Kidney (tissue), 14 donors: ENCODE data around the gene EAF1. TPM values are rescaled to one million over a fixed set of nuclear protein-coding genes. Genes with fewer than 3 reads are reported as not detected.
"Not testable (repeated sequence)": the region's sequence is repeated elsewhere in the genome, so short reads cannot be mapped to it uniquely, and the experiment has no call there.

Experiments
- DNase-seq, 5 donors: peaks; one replicate each; pipeline ENCODE4 v3.0.0-alpha.2; 2013 to 2020
- FAIRE-seq: peaks from 2 replicates; lab custom pipeline; 2012; peaks lifted over from hg19 to GRCh38; lab: Jason Lieb, UNC
- H3K27ac ChIP-seq, 2 donors: one replicate each; pipeline ENCODE4 v1.7.0; 2013; ENCODE audit warnings: low read depth in 2 of 2, low read length in 2 of 2, inconsistent platforms in 1 of 2
- H3K27me3 ChIP-seq: one replicate; pipeline ENCODE4 v1.7.1; 2013; ENCODE audit warnings: low read length, inconsistent platforms; ENCODE audit not compliant: control insufficient read depth, insufficient read depth
- H3K36me3 ChIP-seq, 3 donors: one replicate each; pipeline versions ENCODE4 v1.7.0 to v1.7.1; 2013; ENCODE audit warnings: low read length in 3 of 3, control low read depth in 1 of 3, inconsistent platforms in 1 of 3; ENCODE audit not compliant: insufficient read depth in 3 of 3, control insufficient read depth in 2 of 3
- H3K4me1 ChIP-seq, 3 donors: one replicate each; pipeline versions ENCODE4 v1.7.0 to v1.7.1; 2013; ENCODE audit warnings: low read length in 3 of 3, inconsistent platforms in 1 of 3, low read depth in 1 of 3; ENCODE audit not compliant: control insufficient read depth in 2 of 3, insufficient read depth in 2 of 3
- H3K4me3 ChIP-seq, 3 donors: one replicate each; pipeline versions ENCODE4 v1.7.0 to v1.8.1; 2013; ENCODE audit warnings: low read length in 3 of 3, control low read depth in 1 of 3, inconsistent platforms in 1 of 3
- H3K9ac ChIP-seq, 3 donors: one replicate each; pipeline versions ENCODE4 v1.7.0 to v1.7.1; 2013; ENCODE audit warnings: low read length in 3 of 3, control low read depth in 1 of 3, inconsistent platforms in 1 of 3
- H3K9me3 ChIP-seq, 3 donors: one replicate each; pipeline versions ENCODE4 v1.7.0 to v1.7.1; 2013; ENCODE audit warnings: low read length in 3 of 3, control low read depth in 1 of 3, inconsistent platforms in 1 of 3; ENCODE audit not compliant: control insufficient read depth in 2 of 3, insufficient read depth in 1 of 3
- CTCF ChIP-seq: IDR thresholded peaks from 3 replicates; pipeline ENCODE4 v1.5.1; 2012; ENCODE audit warnings: mild to moderate bottlenecking, moderate library complexity, borderline replicate concordance; ENCODE audit not compliant: insufficient read depth; ENCODE audit errors: extremely low read depth
- intact Hi-C: fragments of 100-400 bp; cut with DNase I; formaldehyde crosslinking; loops from one replicate; pipeline ENCODE4 v1.11.1; 2022
- polyA plus RNA-seq: library from polyadenylated mRNA; stranded (reverse); fragments of 350-450 nt; fragmentation: Illumina TruSeq; extraction: RNeasy Lipid Tissue Mini Kit (QIAGEN cat#74804); gene quantifications from one replicate; pipeline ENCODE4 v1.2.3, GENCODE V29; 2014; ENCODE audit warnings: low read depth, low replicate concordance; ENCODE audit not compliant: insufficient read depth
- total RNA-seq: library from RNA; stranded (reverse); fragmentation: NEBNext Ultra II Directional; extraction: Animal tissue kit (Norgen Biotek cat#: 25700); gene quantifications from one replicate; pipeline ENCODE4 v1.2.1, GENCODE V29; 2021
- donor health status: control.
- donor health status: control.
- donor health status: control.
- donor health status: control.
- donor health status: control.
- donor health status: DM: yes; HTN: yes; CAD: no.
- donor health status: Normal renal cell carcinoma (clear cell type).

The EAF1 gene
- total and polyA plus RNA-seq, 2 donors from 2014 or later: 8.3 to 16.1 TPM

GRCh38 chr3:15453991-15454625, 26.7 kb downstream of the EAF1 start:
- Histone ChIP-seq H3K27me3 (no peaks in the 10 kb centered on the region), H3K9ac (no peak overlapping the region), H3K27ac (no peak overlapping the region), H3K9me3 (no peaks in the 10 kb centered on the region), H3K4me3 (no peak overlapping the region), H3K4me1 (no peaks in the 10 kb centered on the region), H3K36me3 (no peaks in the 10 kb centered on the region)
- DNase-seq (no peak), FAIRE-seq (no peak)
- TF ChIP-seq CTCF: no peak
- intact Hi-C loops: no loop called here

- DNase-seq: no peak
These were observed 27.6 kb downstream of the EAF1 start for GRCh38 chr3:15454965-15455364.

GRCh38 chr3:15455756-15456155, 28.4 kb downstream of the EAF1 start:
- H3K36me3 ChIP-seq: no peaks in the 10 kb centered on the region
- H3K27me3 ChIP-seq: no peaks in the 10 kb centered on the region
- no peaks in the 10 kb centered on the region for H3K9me3 ChIP-seq
- no peak overlapping the region for H3K27ac ChIP-seq
- TF ChIP-seq CTCF: no peak
- DNase-seq (no peak), FAIRE-seq (no peak)
- no peak overlapping the region for H3K9ac ChIP-seq
- no peaks in the 10 kb centered on the region for H3K4me1 ChIP-seq
- no peak overlapping the region for H3K4me3 ChIP-seq
- intact Hi-C loops: no loop called here

More at GRCh38 chr3:15454965-15455364, 27.6 kb downstream of the EAF1 start:
- no peaks in the 10 kb centered on the region for H3K4me1 ChIP-seq
- no peak overlapping the region for H3K9ac ChIP-seq
- H3K36me3 ChIP-seq: no peaks in the 10 kb centered on the region
- FAIRE-seq: no peak
- H3K4me3 ChIP-seq: no peak overlapping the region
- no peak overlapping the region for H3K27ac ChIP-seq
- H3K9me3 ChIP-seq: no peaks in the 10 kb centered on the region
- intact Hi-C loops: no loop called here
- TF ChIP-seq CTCF: no peak
- H3K27me3 ChIP-seq: no peaks in the 10 kb centered on the region

GRCh38 chr3:15456321-15456720, 28.9 kb downstream of the EAF1 start:
- no peak for FAIRE-seq
- H3K27me3 ChIP-seq: no peaks in the 10 kb centered on the region

DNA sequence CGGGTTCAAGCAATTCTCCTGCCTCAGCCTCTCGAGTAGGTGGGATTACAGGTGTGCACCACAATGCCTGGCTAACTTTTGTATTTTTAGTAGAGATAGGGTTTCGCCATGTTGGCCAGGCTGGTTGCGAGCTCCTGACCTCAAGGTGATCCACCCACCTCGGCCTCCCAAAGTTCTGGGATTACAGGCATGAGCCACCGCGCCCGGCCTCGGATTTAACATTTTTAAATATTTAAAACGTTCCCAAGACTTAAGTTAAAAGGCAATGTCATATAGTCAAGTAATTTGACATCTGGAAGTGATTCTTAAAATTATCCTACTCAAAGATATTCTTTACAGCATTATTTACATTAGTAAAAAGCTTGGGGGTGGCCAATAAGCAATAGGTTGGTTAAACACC, 29.5 kb downstream of the EAF1 start:
- DNase-seq, FAIRE-seq, H3K4me3 ChIP-seq, H3K9me3 ChIP-seq, H3K27me3 ChIP-seq, H3K9ac ChIP-seq, H3K4me1 ChIP-seq, intact Hi-C loops, H3K27ac ChIP-seq, H3K36me3 ChIP-seq: not testable (repeated sequence)

More at GRCh38 chr3:15456321-15456720, 28.9 kb downstream of the EAF1 start:
- TF ChIP-seq CTCF: no peak
- DNase-seq: no peak
- Histone ChIP-seq H3K4me1 (no peaks in the 10 kb centered on the region), H3K4me3 (no peak overlapping the region), H3K27ac (no peak overlapping the region), H3K9me3 (no peaks in the 10 kb centered on the region), H3K9ac (no peak overlapping the region), H3K36me3 (no peaks in the 10 kb centered on the region)
- intact Hi-C loops: no loop called here
